GM21576 (cell line): Measurements from ENCODE around the gene PDGFD.
"Not testable (repeated sequence)": the region's sequence is repeated elsewhere in the genome, so short reads cannot be mapped to it uniquely, and the experiment has no call there.

Experiments used
- ATAC-seq: cut with Tn5 transposase; IDR thresholded peaks from one replicate; pipeline ENCODE4 v1.9.1; 2021; ENCODE audit warnings: mild to moderate bottlenecking, moderate library complexity; ENCODE audit not compliant: unreplicated experiment

Gene PDGFD

GRCh38 chr11:104057908-104058307 lies 106.0 kb downstream of the PDGFD start:
- ATAC-seq, result no peak

GRCh38 chr11:104055596-104055995 lies 108.4 kb downstream of the PDGFD start:
- no peak for ATAC-seq

GRCh38 chr11:104054911-104055529 lies 108.9 kb downstream of the PDGFD start:
- no peak for ATAC-seq

- no peak for ATAC-seq
These were observed 110.0 kb downstream of the PDGFD start for GRCh38 chr11:104053743-104054478.

- ATAC-seq, result no peak
These were observed 112.2 kb downstream of the PDGFD start for GRCh38 chr11:104051778-104052177.

GRCh38 chr11:104049116-104049515 lies 114.8 kb downstream of the PDGFD start:
- ATAC-seq, result no peak

GRCh38 chr11:104046858-104047257 lies 117.1 kb downstream of the PDGFD start:
- not testable (repeated sequence) for ATAC-seq

GRCh38 chr11:104046331-104046730 lies 117.6 kb downstream of the PDGFD start:
- ATAC-seq, result no peak

- no peak for ATAC-seq
These were observed 120.2 kb downstream of the PDGFD start for GRCh38 chr11:104043678-104044239.

GRCh38 chr11:104043142-104043541 lies 120.8 kb downstream of the PDGFD start:
- no peak for ATAC-seq

- ATAC-seq, result no peak
These were observed 122.2 kb downstream of the PDGFD start for GRCh38 chr11:104041792-104042191.

GRCh38 chr11:104036995-104037394 lies 127.0 kb downstream of the PDGFD start:
- ATAC-seq, result no peak

GRCh38 chr11:104036588-104036987 lies 127.4 kb downstream of the PDGFD start, which contains the start of gene DDI1:
Gene DDI1 (plus strand): TSS chr11:104036640. CDS start chr11:104036823, 183 bp downstream.
- ATAC-seq, result no peak

GRCh38 chr11:104033561-104033960 lies 130.4 kb downstream of the PDGFD start:
- ATAC-seq, result no peak

- no peak for ATAC-seq
These were observed 130.8 kb downstream of the PDGFD start for GRCh38 chr11:104033134-104033533.

- ATAC-seq, result no peak
These were observed 135.3 kb downstream of the PDGFD start for GRCh38 chr11:104028476-104029263.

- no peak for ATAC-seq
These were observed 139.4 kb downstream of the PDGFD start for GRCh38 chr11:104024572-104024971.

GRCh38 chr11:104015649-104016415 lies 148.1 kb downstream of the PDGFD start:
- peak; percentile 91 for ATAC-seq

- no peak for ATAC-seq
These were observed 152.9 kb downstream of the PDGFD start for GRCh38 chr11:104011044-104011443.

GRCh38 chr11:104009744-104010143 lies 154.2 kb downstream of the PDGFD start:
- ATAC-seq, result no peak
